ENCODE measurements around the gene C1orf94. TPM values are rescaled to one million over a fixed set of nuclear protein-coding genes. Genes with fewer than 3 reads are reported as not detected.

Gene C1orf94
- total and polyA plus RNA-seq, 10 of the 15 experiments (the other 5 are each of a cell fraction or from before 2014, with no cell fraction given), result not detected

DNA sequence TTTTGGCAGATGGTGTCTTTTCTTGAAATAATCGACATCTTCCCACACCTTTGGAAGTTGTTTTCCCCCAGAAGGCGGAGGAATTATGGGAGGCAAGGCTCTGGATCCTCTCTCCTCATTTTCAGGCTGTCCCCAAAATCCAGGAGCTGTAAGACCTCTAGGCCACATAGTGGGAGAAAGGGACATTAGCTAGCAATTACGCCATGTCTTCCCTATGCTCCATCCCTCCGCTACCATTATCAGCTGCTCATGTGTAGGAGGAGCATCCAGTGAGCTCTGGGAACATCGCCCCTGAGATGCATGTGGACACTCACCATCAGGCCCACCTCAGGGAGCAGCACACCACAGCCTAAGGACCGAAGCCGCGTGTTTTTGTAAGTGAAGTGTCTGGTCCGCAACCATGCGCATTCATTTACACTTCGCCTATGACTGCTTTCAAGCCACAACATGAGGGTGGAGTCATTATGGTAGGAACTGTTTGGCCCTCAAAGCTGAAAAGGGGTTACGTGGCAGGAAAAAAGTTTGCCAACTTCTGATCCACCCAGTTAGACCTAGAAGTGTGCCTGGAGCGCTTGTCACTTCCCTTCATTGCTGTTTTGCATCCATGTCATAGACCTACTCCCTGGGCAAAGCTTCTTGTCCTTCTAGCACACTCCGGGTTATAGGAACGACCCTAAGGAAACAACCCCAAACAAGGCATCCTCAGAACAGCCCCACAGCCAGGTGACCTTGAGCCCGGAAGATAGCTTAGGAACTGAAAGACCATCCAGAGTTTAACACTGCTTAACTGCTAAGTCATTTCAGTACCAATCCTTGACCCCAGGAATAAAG is 85.5 kb downstream of the C1orf94 start (continued):
- TF ChIP-seq, protein P1, sequence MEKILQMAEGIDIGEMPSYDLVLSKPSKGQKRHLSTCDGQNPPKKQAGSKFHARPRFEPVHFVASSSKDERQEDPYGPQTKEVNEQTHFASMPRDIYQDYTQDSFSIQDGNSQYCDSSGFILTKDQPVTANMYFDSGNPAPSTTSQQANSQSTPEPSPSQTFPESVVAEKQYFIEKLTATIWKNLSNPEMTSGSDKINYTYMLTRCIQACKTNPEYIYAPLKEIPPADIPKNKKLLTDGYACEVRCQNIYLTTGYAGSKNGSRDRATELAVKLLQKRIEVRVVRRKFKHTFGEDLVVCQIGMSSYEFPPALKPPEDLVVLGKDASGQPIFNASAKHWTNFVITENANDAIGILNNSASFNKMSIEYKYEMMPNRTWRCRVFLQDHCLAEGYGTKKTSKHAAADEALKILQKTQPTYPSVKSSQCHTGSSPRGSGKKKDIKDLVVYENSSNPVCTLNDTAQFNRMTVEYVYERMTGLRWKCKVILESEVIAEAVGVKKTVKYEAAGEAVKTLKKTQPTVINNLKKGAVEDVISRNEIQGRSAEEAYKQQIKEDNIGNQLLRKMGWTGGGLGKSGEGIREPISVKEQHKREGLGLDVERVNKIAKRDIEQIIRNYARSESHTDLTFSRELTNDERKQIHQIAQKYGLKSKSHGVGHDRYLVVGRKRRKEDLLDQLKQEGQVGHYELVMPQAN (conservative IDR thresholded peaks at IDR 0.05), result no peak
- TF ChIP-seq USF1 (IDR thresholded peaks at IDR 0.05; ENCODE audit: borderline replicate concordance, extremely low read length, insufficient read depth, low read depth, low read length) (no peak), BRCA1 (IDR thresholded peaks at IDR 0.05; ENCODE audit: low read depth, low read length) (no peak), RUNX3 (IDR thresholded peaks at IDR 0.05; ENCODE audit: low read length) (no peak), RCOR1 (conservative IDR thresholded peaks at IDR 0.05; ENCODE audit: low read depth, low read length) (no peak), HCFC1 (IDR thresholded peaks at IDR 0.05; ENCODE audit: low read length) (no peak), BCLAF1 (IDR thresholded peaks at IDR 0.05) (no peak), NRF1 (conservative IDR thresholded peaks at IDR 0.05; ENCODE audit: low read depth, low read length) (no peak)

All from GM12878 (cell line).